Measurements from ENCODE around the gene PLD3.

The PLD3 gene

DNA sequence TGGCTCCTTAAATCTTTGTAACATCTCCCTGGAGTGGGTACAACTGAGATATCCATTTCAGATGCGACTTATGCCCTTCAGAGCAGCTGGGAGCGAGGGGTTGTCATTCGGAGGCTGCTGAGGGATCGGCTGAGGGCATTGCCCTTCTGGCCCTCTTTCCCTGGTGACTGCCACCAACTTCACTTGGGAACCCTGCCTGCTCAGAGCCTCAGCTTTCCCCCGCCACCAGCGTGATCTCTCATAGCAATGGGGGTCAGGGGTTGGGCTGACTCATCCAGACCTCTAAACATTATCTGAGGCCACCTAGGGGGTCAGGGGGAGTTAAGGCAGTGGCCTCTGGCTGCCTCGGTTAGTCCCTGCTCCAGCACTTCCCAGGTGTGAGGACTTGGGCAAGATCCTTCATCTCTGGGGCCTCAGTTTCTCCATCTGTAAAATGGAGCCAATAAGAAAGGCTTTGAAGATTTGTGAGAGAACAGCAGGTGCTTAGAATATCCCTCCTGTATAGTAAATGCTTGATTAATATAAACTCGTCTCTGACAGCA, 63.5 kb downstream of the PLD3 start:
- in situ Hi-C loops (cut with HindIII; ENCODE audit: low sequenced_read_pairs) = no loop called here

DNA sequence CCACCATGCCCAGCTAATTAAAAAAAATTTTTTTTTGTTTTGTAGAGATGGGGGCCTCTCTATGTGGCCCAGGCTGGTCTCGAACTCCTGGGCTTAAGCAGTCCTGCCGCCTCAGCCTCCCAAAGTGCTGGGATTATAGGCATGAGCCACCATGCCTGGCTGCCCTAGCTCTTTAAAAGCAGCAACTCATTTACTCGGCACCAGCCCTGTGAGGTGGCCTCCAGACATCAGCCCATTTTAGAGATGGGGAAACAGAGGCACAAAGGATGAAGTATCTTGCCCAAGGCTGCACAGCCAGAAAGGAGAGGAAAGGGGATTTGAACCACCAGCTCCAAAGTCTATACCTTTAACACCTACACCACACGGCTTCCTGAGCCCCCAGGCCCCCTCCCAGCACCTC, 64.4 kb downstream of the PLD3 start:
- in situ Hi-C loops (cut with HindIII; ENCODE audit: low sequenced_read_pairs) = no loop called here

DNA sequence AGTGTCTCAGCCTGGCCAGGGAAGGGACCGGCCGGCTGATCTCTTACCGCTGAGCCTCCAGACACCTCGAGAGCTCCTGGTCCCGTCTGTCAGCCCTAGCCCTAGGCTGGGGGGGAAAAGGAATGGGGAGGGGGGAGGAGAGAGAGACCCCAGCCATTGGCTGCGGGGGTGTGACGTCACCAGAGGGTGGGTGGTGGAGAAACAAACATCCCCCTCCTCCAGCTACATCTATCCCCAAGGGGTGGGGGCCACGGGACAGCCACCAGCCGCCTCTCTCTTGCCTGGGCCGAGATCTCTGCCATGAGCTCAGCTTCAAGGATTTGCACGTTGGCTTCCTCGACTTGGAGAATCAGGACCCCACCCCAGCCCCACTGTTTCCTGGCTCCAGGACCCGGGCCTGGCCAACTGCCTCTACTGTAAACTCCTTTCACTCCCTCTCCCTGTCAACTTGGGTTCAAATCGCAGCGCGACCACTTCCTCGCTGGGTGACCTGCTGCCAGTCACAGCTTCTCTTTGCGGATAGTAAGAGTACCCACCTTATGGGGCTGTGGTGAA, 64.9 kb downstream of the PLD3 start, which contains the start of gene PRX:
Gene PRX (minus strand): TSS at position 88 of the 555 bp plus-strand sequence. CDS start 5,446 bp downstream, outside the sequence.
- in situ Hi-C loops (cut with HindIII; ENCODE audit: low sequenced_read_pairs) = no loop called here

DNA sequence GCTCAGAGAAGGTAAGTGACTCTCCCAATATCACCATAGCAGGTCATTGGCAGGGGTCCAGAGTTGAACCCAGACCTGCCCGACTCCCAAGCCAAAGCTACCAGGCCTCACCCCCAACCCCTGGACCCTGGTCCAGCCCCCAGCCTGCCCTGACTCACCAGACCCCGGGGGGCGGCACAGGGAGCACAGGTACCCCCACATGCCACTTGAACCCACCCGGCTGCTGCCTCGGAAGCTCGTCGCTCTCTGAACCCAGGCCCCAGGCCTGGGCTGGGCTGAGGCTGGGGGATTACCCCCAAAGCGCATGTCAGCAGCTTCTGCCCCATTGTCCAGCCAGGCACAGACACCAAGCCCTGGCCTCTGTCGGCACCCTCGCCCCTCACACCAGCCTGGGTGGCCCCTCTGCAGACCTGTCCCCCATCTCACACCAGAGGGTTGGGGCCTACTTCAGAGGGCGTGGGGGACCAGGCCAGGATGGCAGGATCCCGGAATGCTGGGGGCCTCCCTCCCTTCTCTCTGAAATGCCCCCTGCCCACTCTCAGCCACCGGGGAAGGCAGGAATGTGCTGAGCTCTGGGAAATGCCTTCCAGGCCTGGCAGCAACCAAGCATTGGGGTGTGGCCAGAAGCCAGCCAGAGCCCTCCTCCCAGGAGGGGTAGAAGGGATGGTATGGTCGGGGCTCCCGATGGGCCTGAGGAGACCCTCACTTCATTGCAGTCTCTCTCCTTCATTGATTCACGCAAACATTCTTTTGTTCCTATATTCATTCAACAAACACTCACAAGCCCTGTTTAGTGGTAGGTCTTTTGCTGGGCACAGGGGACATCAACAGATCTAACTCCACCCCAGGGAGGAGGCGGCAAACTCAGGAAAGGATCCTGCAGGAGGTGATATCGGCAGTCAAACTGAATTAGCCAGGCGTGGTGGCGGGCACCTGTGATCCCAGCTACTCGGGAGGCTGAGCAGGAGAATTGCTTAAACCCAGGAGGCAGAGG, 66.3 kb downstream of the PLD3 start:
- in situ Hi-C loops (cut with HindIII; ENCODE audit: low sequenced_read_pairs) = no loop called here

DNA sequence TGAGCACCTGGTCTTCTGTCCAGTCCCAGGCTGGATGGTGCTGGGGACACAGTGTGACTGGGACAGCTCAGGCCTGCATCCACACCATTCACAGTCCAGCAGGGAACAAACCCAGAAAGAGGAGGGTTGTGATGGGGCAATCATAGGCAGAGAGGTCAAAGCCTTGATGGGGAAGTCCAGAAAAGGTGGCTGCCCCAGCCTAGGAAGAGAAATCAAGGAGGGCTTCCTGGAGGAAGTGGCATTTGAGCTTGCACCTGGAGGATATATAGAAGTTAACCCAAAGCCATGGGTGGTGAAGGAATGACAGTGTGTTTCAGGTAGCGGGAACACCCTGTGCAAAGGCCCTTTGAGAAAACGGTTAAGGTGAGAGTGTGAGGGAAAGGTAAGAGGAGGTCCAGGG, 67.3 kb downstream of the PLD3 start:
- in situ Hi-C loops (cut with HindIII; ENCODE audit: low sequenced_read_pairs) = no loop called here

DNA sequence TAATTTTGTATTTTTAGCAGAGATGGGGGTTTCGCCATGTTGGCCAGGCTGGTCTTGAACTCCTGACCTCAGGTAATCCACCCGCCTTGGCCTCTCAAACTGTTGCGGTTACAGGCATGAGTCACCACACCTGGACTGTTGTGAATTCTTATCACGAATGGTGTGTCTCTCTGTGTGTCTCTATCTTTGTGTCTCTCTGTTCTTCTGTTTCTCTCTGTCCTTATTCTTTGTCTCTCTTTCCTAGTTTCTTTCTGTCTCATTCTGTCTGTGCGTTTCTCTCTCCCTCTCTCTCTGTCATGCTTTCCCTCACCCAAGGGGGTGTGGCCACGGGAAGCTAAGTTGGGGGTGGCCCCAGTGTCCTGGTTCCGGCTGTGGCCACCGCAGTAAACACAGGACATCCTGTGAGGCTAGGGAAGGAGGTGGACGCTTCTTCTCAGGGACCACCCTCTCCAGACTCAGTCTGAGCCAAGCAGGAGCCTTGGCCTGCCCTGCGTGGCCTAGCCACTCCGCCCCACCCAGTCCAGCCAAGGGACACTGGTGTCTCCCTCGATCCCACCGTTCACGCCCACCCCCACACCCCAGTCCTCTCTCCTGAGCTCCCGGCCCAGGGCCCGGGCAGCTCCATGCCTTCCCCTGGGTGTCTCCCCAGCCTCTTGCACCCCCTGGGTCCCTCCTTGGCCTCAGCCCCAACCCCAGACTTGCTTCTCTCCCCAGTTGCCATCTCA, 68.6 kb downstream of the PLD3 start:
- in situ Hi-C loops (cut with HindIII; ENCODE audit: low sequenced_read_pairs) = no loop called here

DNA sequence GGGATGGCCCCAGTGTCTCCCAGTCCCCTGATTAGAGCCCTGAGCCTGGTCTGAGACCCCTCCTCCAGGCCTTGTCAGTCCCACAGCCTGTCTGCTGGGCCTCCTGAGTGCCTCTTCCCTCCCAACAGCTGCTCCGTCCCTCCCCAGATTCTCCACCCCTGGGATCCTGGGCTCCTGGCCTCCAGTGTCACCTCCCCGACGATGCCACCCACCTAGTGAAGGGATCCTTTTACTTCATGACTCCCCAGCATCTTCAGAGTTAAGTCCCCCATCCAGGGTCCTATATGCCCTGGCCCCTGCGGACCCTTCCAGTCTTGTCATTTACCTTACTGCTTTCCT, 69.1 kb downstream of the PLD3 start:
- in situ Hi-C loops (cut with HindIII; ENCODE audit: low sequenced_read_pairs) = no loop called here

DNA sequence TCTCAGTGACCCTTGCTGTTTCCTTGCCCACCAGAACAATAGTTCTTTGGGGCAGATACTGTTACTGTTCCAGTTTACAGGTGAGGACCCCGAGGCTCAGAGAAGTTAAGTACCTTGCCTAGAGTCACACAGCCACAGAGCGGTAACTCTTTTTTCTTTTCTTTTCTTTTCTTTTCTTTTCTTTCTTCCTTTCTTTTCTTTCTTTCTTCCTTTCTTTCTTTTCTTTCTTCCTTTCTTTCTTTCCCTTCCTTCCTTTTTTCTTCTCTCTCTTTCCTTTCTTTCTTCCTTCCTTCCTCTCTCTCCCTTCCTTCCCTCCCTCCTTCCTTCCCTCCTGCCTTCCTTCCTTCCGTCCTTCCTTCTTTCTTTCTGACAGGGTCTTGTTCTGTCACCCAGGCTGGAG, 69.5 kb downstream of the PLD3 start:
- in situ Hi-C loops (cut with HindIII; ENCODE audit: low sequenced_read_pairs) = no loop called here

DNA sequence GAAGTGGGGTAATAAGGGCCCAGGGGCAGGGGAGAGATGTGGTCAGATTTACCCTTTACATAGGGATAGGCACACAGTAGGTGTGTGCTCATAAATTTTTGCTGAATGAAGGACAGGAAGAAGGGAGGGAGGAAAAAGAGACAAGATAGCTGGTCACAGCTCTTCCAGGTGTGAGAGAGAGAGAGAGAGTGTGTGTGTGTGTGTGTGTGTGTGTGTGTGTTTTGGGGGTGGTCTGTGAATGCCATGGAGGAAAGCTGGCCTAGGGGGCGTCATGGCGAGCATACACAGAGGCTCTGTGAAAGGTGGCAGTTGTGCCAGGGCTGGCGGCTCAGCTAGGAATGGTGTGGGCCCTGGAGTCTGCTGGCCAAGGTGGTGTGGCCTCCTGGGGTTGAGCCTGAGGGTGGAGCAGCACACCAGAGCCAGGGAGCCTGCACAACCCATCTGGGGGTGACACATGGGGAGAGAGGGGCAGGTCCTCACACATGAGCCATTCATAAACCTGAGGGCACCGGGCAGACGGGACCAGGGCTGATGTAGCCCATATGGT, 70.6 kb downstream of the PLD3 start:
- in situ Hi-C loops (cut with HindIII; ENCODE audit: low sequenced_read_pairs) = no loop called here

DNA sequence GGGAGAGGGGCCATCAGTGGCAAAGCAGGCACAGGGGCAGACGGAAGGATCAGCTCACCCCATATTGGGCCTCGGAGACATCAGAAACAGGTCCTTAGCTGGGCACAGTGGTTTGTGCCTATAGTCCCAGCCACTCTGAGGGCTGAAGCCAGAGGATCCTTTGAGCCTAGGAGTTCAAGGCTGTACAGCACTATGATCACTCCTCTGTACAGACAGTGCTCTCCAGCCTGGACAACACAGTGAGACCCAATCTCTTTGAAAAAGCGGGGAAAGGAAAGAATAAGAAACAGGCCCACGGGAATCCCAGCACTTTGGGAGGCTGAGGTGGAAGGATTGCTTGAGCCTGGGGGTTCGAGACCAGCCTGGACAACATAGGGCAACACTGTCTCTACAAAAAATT, 71.3 kb downstream of the PLD3 start:
- in situ Hi-C loops (cut with HindIII; ENCODE audit: low sequenced_read_pairs) = no loop called here

DNA sequence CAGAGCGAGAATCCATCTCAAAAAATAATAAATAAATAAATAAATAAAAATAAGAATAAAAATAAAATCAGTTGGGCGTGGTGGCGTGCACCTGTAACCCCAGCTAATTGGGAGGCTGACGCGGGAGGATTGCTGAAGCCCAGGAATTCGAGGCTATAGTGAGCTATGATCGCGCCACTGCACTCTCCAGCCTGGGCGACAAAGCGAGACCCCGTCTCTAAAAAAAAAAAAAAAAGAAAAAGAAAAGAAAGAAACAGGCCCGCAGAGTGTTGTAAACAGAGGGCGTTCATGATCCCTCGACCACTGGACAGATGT, 71.9 kb downstream of the PLD3 start:
- in situ Hi-C loops (cut with HindIII; ENCODE audit: low sequenced_read_pairs) = no loop called here

DNA sequence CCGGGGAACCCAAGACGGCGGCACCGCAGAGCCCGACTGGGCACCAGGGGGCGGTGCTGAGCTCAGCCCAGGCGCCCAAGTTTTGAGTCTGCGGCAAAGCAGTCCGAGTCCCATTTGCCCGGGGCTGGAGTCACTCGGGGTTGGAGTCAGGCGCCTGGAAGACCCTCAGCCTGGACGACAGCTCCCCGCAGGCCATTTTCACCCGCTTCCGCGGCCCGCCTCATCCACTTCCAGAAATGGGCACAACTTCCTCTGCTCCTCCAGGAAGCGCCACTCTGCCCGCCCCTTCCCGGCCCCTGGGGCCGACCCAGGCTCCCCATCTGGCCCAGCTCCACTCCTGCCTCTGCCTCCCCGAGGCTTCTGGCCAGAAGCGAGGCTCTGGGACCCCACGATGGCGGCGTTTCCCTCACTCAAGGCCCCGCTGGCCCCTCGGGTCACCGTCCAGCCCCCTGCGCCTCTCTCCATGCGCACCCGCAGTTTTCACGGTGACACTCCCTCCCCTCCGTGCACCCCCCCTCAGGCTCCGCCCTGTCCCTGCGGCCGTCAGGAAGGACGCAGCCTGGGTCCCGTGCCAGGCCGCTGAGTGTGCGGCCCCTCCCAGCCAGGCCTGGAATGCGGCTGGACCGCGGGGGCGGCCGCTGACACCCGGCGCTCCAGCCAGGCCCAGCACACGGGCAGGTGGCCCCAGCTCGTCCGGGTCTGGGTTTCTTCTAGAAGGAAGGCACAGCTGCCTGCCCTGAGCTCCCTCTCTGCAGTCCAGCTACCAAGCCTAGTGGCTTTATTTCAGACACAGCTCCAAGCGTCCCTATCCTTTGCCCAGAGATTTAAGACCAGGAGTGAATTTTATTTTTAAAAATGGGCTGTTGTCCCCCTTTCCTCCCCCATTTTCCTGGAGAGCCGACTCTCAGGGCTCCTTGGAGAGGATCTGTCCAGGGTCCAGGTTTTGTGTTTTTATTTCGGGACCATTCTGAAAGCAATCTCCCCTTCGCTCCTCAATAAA, 72.6 kb downstream of the PLD3 start:
- in situ Hi-C loops (cut with HindIII; ENCODE audit: low sequenced_read_pairs) = no loop called here

DNA sequence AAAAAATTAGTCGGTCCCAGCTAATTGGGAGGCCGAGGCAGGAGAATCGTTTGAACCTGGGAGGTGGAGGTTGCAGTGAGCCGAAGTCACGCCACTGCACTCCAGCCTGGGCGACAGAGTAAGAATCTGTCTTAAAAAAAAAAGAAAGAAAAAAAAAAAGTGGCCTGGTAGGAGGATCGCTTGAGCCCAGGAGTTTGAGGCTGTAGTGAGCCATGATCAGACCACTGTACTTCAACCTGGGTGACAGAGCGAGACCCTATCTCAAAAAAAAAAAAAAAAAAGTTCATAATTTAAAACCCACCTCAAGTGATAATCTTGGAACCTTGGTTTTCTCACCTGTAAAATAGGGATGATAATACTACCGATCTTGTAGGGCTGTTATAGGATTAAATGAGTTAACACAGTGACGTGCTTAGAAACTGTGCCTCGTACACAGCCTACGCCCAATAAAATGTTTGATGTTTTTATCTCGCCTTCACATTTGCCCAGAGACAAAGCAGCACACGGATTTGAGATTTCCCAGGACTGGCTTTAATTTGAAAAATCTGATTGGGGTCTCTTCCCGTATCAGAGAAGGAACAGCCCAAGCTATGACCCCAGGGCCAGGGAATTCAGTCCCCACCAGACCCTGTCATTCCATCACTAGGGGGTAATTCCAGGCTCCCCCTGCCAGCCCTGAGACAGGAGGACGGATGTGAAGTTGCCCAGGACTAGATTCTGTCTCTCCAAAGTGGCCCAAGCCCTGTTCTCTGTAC, 73.7 kb downstream of the PLD3 start:
- in situ Hi-C loops (cut with HindIII; ENCODE audit: low sequenced_read_pairs) = no loop called here

DNA sequence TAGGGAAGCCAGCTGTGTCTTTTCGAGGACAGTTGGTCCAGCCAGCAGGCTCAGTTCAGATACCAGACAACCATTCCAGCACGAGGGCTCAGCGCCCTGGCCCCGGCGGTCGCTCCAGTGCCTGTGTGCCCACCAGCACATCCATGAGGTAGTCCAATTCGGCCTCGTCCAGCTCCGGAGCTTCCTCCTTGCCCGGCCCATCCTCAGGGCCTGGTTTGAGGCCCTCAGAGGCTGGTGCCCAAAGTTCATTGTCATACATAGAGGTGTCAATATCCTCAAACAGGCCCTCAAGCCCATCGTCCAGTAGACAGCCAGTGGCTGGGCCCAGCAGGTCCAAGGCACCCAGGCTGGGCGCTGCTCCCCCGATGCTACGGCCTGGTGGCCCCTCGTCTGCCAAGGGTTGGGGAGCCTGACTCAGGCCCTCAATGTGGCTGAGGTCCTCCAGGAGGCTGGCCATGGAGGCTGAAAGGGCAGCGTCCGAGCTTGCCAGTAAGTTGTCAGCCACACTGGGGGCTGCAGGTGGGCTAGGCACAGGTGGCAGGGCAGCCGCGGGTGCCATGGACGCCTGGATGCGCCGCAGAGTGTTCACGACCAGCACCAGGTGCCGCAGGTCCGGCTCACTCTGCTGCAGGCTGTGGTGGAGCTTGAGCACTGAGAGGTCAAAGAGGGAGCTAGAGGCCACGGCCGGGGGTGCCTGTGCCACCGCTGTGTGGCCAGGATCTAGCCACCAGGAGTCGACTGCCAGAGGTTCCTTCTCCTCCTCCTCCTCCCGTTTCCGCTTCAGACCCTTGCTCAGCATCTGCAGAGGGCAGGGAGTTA, 74.5 kb downstream of the PLD3 start:
- in situ Hi-C loops (cut with HindIII; ENCODE audit: low sequenced_read_pairs) = no loop called here

DNA sequence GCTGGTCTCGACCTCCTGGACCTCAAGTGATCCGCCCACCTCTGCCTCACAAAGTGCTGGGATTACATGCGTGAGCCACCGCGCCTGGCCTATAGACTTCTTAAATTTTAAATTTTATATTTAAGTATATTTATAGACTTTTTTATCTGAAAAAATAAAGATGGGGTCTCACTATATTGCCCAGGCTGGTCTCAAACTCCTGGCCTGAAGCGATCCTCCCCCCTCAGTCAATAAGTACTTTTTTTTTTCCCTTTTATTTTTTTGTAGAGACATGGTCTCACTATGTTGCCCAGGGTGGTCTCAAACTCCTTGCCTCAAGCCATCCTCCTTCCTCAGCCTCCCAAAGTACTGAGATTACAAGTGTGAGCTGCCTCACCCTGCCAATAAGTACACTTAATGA, 75.4 kb downstream of the PLD3 start:
- in situ Hi-C loops (cut with HindIII; ENCODE audit: low sequenced_read_pairs) = no loop called here

DNA sequence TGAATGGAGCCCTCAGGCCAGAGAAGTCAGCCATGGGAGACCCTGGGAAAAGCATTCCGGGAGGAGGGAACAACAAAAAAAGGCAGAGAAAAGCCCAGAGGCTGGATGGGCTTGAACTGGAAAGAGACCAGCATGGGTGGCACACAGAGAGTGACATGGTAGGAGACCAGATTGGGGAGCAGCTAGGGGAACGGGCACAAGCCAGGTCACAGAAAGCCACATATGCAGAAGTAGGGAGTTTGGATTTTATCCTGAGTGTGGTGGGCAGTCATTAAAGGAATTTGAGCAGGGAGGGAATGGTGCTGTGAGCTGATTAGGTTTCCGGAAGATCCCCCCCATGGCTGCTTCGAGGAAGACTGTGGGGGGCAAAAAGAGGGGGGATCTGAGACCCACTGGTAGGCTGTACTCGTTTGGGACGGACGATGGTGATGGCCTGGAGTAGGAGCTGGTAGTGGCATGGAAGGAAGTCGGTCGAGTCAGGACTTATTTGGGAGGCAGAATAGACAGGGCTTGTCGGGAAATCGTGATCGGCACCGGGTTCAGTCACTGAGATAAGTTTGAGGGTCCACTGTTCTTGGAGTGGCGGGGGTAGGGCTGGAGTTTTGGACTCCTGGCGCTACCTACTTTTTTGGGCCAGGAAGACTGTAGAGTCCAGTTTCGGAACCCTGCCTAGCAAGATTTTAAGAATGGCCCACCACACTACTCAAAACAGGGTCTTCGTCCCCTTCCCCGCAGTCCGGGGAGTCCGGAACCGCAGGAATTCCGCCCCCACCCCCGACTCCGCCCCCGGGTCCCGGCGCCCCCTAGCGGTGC, 76.3 kb downstream of the PLD3 start:
- in situ Hi-C loops (cut with HindIII; ENCODE audit: low sequenced_read_pairs) = no loop called here

DNA sequence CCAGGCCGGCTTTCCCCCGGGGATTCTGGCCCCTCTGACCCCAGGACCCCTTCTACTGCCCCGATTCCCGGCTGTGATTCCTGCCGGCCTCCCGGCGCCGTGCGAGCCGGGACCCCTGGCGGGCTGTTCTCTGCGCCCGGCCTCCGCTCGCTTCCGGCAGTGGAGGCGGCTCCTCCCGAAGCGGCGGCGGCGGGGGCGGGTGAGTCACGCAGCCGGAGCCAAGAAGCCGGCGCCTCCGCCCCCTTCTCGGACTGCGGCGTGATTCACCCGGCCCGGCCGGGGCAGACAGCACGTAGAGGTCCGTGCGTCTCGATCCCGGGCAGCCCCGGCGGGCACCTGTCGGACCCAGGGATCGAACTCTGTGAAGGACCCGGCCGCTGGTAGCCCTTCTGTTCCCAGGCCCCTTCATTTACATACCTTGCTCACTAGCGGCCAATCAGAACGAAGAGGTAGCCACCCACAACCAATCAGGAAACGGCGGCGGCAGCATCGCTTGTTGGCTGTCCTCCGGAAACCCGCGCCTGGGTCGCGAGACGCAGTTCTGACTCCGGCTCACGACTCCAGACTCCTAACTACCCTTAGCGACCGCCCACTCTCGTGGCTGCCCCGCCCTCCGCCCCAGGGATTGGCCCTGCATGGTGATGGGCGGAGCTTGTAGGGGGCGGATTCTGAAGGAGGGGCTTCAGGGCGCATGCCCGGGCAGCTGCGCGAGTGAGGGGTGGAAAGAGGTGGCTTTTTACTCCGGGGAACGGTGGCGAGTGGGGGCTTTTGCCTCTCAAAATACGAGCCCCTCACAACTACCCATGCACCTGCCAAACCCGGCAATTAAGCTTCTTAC, 77.2 kb downstream of the PLD3 start, which contains the start of gene SERTAD1:
Gene SERTAD1 (minus strand): TSS at position 543 of the 838 bp plus-strand sequence. CDS start 2,446 bp downstream, outside the sequence.
- in situ Hi-C loops (cut with HindIII; ENCODE audit: low sequenced_read_pairs) = no loop called here
